Osteoblast (primary cell): Measurements from ENCODE around the gene STK35. TPM values are rescaled to one million over a fixed set of nuclear protein-coding genes. Genes with fewer than 3 reads are reported as not detected.

Source experiments
- DNase-seq: peaks from one replicate; pipeline ENCODE4 v3.0.0; 2011; ENCODE audit warnings: low spot score, mixed read lengths; ENCODE audit not compliant: insufficient read length; ENCODE audit errors: missing footprints
- H2AFZ ChIP-seq: 2 replicates; pipeline ENCODE4 v1.6.0; 2011; ENCODE audit warnings: mild to moderate bottlenecking, low read length
- H3K27ac ChIP-seq: 2 replicates; pipeline ENCODE4 v1.5.1; 2011; ENCODE audit warnings: mild to moderate bottlenecking, low read depth, low read length, moderate library complexity
- H3K27me3 ChIP-seq: 2 replicates; pipeline ENCODE4 v1.6.0; 2012; ENCODE audit warnings: mild to moderate bottlenecking, control low read depth, inconsistent platforms, low read length, moderate library complexity; ENCODE audit not compliant: insufficient read depth
- H3K36me3 ChIP-seq: 2 replicates; pipeline ENCODE4 v1.5.1; 2011; ENCODE audit warnings: mild to moderate bottlenecking, low read length, control low read depth, moderate library complexity; ENCODE audit not compliant: insufficient read depth
- H3K4me1 ChIP-seq: 2 replicates; pipeline ENCODE4 v1.5.1; 2011; ENCODE audit warnings: mild to moderate bottlenecking, low read length, control low read depth, moderate library complexity; ENCODE audit not compliant: insufficient read depth
- H3K4me2 ChIP-seq: 2 replicates; pipeline ENCODE4 v1.6.0; 2011; ENCODE audit warnings: mild to moderate bottlenecking, low read length; ENCODE audit not compliant: insufficient read depth
- H3K4me3 ChIP-seq: fragments of 200-600 bp; sonication (generic); 3 replicates; pipeline ENCODE4 v1.5.1; 2012; ENCODE audit warnings: mild to moderate bottlenecking, low read length, inconsistent platforms; ENCODE audit not compliant: insufficient read depth
- H3K79me2 ChIP-seq: 2 replicates; pipeline ENCODE4 v1.6.0; 2012; ENCODE audit warnings: mild to moderate bottlenecking, low read length, control low read depth, inconsistent platforms; ENCODE audit not compliant: insufficient read depth
- H3K9me3 ChIP-seq: 2 replicates; pipeline ENCODE4 v1.5.1; 2011; ENCODE audit warnings: low read depth, low read length, control low read depth
- H4K20me1 ChIP-seq: 2 replicates; pipeline ENCODE4 v1.6.0; 2012; ENCODE audit warnings: mild to moderate bottlenecking, low read length, control low read depth; ENCODE audit not compliant: insufficient read depth
- total RNA-seq: library from RNA; depleted of rRNA; stranded (reverse); fragments of >200 nt; gene quantifications from 2 replicates; pipeline ENCODE4 v1.2.3, GENCODE V29; 2012
- TF ChIP-seq, protein P1 (sequence below): IDR thresholded peaks from 2 replicates; pipeline ENCODE4 v1.5.1; 2011; ENCODE audit warnings: mild to moderate bottlenecking, low read depth, low read length, moderate library complexity; ENCODE audit errors: extremely low read depth

STK35 gene
- total RNA-seq, 1 donor = 21.4 TPM

GRCh38 chr20:2137552-2138201 is 36.0 kb downstream of the STK35 start:
- H2AFZ ChIP-seq = no peak overlapping the region
- peaks cover 80% of the 10 kb centered on the region for H3K79me2 ChIP-seq
- H3K4me3 ChIP-seq = no peak overlapping the region
- no peak overlapping the region for H3K4me2 ChIP-seq
- peak; percentile 91 for DNase-seq
- H3K9me3 ChIP-seq = no peaks in the 10 kb centered on the region
- peaks cover 47% of the 10 kb centered on the region for H3K4me1 ChIP-seq
- peak overlapping the region; percentile 47 for H3K27ac ChIP-seq
- TF ChIP-seq, protein P1, sequence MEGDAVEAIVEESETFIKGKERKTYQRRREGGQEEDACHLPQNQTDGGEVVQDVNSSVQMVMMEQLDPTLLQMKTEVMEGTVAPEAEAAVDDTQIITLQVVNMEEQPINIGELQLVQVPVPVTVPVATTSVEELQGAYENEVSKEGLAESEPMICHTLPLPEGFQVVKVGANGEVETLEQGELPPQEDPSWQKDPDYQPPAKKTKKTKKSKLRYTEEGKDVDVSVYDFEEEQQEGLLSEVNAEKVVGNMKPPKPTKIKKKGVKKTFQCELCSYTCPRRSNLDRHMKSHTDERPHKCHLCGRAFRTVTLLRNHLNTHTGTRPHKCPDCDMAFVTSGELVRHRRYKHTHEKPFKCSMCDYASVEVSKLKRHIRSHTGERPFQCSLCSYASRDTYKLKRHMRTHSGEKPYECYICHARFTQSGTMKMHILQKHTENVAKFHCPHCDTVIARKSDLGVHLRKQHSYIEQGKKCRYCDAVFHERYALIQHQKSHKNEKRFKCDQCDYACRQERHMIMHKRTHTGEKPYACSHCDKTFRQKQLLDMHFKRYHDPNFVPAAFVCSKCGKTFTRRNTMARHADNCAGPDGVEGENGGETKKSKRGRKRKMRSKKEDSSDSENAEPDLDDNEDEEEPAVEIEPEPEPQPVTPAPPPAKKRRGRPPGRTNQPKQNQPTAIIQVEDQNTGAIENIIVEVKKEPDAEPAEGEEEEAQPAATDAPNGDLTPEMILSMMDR = no peak
- peaks cover 50% of the 10 kb centered on the region for H4K20me1 ChIP-seq
- no peaks in the 10 kb centered on the region for H3K36me3 ChIP-seq
- H3K27me3 ChIP-seq = no peaks in the 10 kb centered on the region

DNA sequence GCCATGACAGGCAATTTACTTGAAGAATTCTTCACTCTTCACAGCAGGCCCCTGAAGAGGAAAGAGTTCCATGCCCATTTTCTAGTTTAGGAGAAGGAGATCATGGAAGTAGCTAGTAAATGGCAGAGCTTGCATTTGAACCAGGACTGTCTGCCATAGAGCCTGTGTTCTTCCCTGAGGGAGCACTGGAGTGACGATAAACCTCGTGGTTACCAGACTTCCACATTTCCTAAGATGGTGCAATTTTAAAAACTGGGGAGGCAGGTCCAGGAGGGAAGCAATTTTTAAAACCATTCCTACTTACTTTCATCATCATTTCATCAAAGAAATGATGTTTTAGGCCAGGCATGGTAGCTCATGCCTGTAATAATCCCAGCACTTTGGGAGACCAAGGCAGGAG is 36.8 kb downstream of the STK35 start:
- Histone ChIP-seq H3K9me3 (no peaks in the 10 kb centered on the region), H3K4me3 (no peak overlapping the region), H3K36me3 (no peaks in the 10 kb centered on the region), H4K20me1 (peaks cover 54% of the 10 kb centered on the region), H3K27ac (peak overlapping the region; percentile 47), H2AFZ (no peak overlapping the region), H3K4me2 (no peak overlapping the region), H3K27me3 (no peaks in the 10 kb centered on the region), H3K79me2 (peaks cover 79% of the 10 kb centered on the region), H3K4me1 (peaks cover 40% of the 10 kb centered on the region)
- TF ChIP-seq, protein P1 = no peak
- DNase-seq = no peak

- H3K36me3 ChIP-seq = peaks cover 3% of the 10 kb centered on the region
- peaks cover 32% of the 10 kb centered on the region for H3K4me1 ChIP-seq
- no peaks in the 10 kb centered on the region for H3K27me3 ChIP-seq
- H4K20me1 ChIP-seq = peaks cover 50% of the 10 kb centered on the region
- H2AFZ ChIP-seq = no peak overlapping the region
- H3K9me3 ChIP-seq = no peaks in the 10 kb centered on the region
- TF ChIP-seq, protein P1 = no peak
- peaks cover 78% of the 10 kb centered on the region for H3K79me2 ChIP-seq
- DNase-seq = no peak
- no peak overlapping the region for H3K27ac ChIP-seq
- H3K4me2 ChIP-seq = no peak overlapping the region
- no peak overlapping the region for H3K4me3 ChIP-seq
These were observed 37.6 kb downstream of the STK35 start for GRCh38 chr20:2139250-2139649.

DNA sequence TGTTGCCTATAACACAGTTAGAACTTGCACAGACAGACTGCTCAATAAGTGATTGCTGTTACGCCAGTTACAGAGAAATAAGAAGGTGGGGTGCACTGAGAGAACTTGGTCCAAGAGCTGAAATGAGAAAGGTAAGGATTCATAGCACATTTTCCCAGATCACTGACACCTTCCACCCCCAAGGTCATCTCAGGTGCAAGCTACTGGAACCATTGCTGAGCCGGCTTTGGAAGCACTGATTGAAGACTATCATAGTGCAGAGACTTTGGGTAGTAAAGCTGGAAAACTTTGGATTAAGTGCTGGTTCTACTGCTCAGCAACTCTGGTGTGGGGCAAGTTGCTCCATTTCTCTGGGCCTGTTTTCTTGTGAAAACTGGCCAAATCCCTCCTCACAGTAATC is 38.1 kb downstream of the STK35 start:
- H3K36me3 ChIP-seq = peaks cover 8% of the 10 kb centered on the region
- DNase-seq = no peak
- H3K27ac ChIP-seq = no peak overlapping the region
- TF ChIP-seq, protein P1 = no peak
- H3K27me3 ChIP-seq = no peaks in the 10 kb centered on the region
- H3K79me2 ChIP-seq = peaks cover 81% of the 10 kb centered on the region
- H3K4me2 ChIP-seq = no peak overlapping the region
- no peak overlapping the region for H3K4me3 ChIP-seq
- H3K4me1 ChIP-seq = peaks cover 29% of the 10 kb centered on the region
- peaks cover 52% of the 10 kb centered on the region for H4K20me1 ChIP-seq
- no peak overlapping the region for H2AFZ ChIP-seq
- no peaks in the 10 kb centered on the region for H3K9me3 ChIP-seq
